Measurements from ENCODE around the gene CEBPA.
A peak's percentile ranks its signal among the peaks of the same experiment; 100 is the strongest.

Gene CEBPA

GRCh38 chr19:33287438-33287837 lies 14.9 kb downstream of the CEBPA start:
- DNase-seq (ENCODE audit: low read depth in 2 of 2) = no peak

- DNase-seq (ENCODE audit: low read depth in 2 of 2) = no peak
Measured at GRCh38 chr19:33286899-33287298, 15.4 kb downstream of the CEBPA start.

GRCh38 chr19:33285441-33285927 lies 16.9 kb downstream of the CEBPA start:
- DNase-seq (ENCODE audit: low read depth in 2 of 2) = no peak

- DNase-seq (ENCODE audit: low read depth in 2 of 2) = no peak
Measured at GRCh38 chr19:33284756-33285155, 17.6 kb downstream of the CEBPA start.

GRCh38 chr19:33284146-33284643 lies 18.1 kb downstream of the CEBPA start:
- DNase-seq (ENCODE audit: low read depth in 2 of 2) = no peak

GRCh38 chr19:33283589-33283988 lies 18.7 kb downstream of the CEBPA start:
- no peak for DNase-seq (ENCODE audit: low read depth in 2 of 2)

GRCh38 chr19:33282036-33282671 lies 20.2 kb downstream of the CEBPA start:
- DNase-seq (ENCODE audit: low read depth in 2 of 2) = no peak

- DNase-seq (ENCODE audit: low read depth in 2 of 2) = no peak
Measured at GRCh38 chr19:33281296-33281926, 20.9 kb downstream of the CEBPA start.

GRCh38 chr19:33280351-33280921 lies 21.9 kb downstream of the CEBPA start:
- peak in 1 of 2 donors; percentile 35 for DNase-seq (ENCODE audit: low read depth in 2 of 2)

GRCh38 chr19:33279430-33280350 lies 22.6 kb downstream of the CEBPA start:
- no peak for DNase-seq (ENCODE audit: low read depth in 2 of 2)

- no peak for DNase-seq (ENCODE audit: low read depth in 2 of 2)
Measured at GRCh38 chr19:33278403-33279269, 23.7 kb downstream of the CEBPA start.

GRCh38 chr19:33278023-33278402 lies 24.3 kb downstream of the CEBPA start:
- DNase-seq (ENCODE audit: low read depth in 2 of 2) = no peak

GRCh38 chr19:33277434-33277833 lies 24.9 kb downstream of the CEBPA start:
- no peak for DNase-seq (ENCODE audit: low read depth in 2 of 2)

GRCh38 chr19:33275933-33276619 lies 26.3 kb downstream of the CEBPA start:
- DNase-seq (ENCODE audit: low read depth in 2 of 2) = no peak

- DNase-seq (ENCODE audit: low read depth in 2 of 2) = no peak
Measured at GRCh38 chr19:33275559-33275932, 26.8 kb downstream of the CEBPA start.

GRCh38 chr19:33274663-33275558 lies 27.4 kb downstream of the CEBPA start:
- DNase-seq (ENCODE audit: low read depth in 2 of 2) = no peak

GRCh38 chr19:33273881-33274662 lies 28.3 kb downstream of the CEBPA start:
- peak; percentile 23 to 27 for DNase-seq (ENCODE audit: low read depth in 2 of 2)

- no peak for DNase-seq (ENCODE audit: low read depth in 2 of 2)
Measured at GRCh38 chr19:33273065-33273736, 29.1 kb downstream of the CEBPA start.
